Dedifferentiated amniotic fluid mesenchymal stem cell (primary cell): ENCODE results near the gene NXPE3.
A peak's percentile ranks its signal among the peaks of the same experiment; 100 is the strongest.

Source experiments
- DNase-seq: peaks from one replicate; pipeline ENCODE4 v3.0.0-alpha.2; 2016; ENCODE audit errors: extremely low spot score

NXPE3 gene

GRCh38 chr3:101828691-101829436, 49.9 kb downstream of the NXPE3 start:
- DNase-seq = no peak

GRCh38 chr3:101829437-101829830, 50.4 kb downstream of the NXPE3 start:
- DNase-seq = no peak

GRCh38 chr3:101829874-101830273, 50.9 kb downstream of the NXPE3 start:
- DNase-seq = no peak

GRCh38 chr3:101833446-101833974, 54.5 kb downstream of the NXPE3 start:
- no peak for DNase-seq

- DNase-seq = no peak
Observed at GRCh38 chr3:101835676-101836075, 56.7 kb downstream of the NXPE3 start.

- DNase-seq = no peak
Observed at GRCh38 chr3:101836160-101836559, 57.1 kb downstream of the NXPE3 start.

GRCh38 chr3:101836652-101837598, 57.9 kb downstream of the NXPE3 start:
- DNase-seq = peak; percentile 40

- no peak for DNase-seq
Observed at GRCh38 chr3:101838691-101839090, 59.7 kb downstream of the NXPE3 start.

- DNase-seq = no peak
Observed at GRCh38 chr3:101840066-101840465, 61.1 kb downstream of the NXPE3 start.

- no peak for DNase-seq
Observed at GRCh38 chr3:101842245-101842934, 63.4 kb downstream of the NXPE3 start.

GRCh38 chr3:101842935-101843330, 63.9 kb downstream of the NXPE3 start:
- no peak for DNase-seq

GRCh38 chr3:101845425-101845824, 66.4 kb downstream of the NXPE3 start:
- DNase-seq = no peak

GRCh38 chr3:101846709-101847108, 67.7 kb downstream of the NXPE3 start:
- DNase-seq = no peak

GRCh38 chr3:101847328-101847727, 68.3 kb downstream of the NXPE3 start:
- no peak for DNase-seq

- no peak for DNase-seq
Observed at GRCh38 chr3:101848326-101848725, 69.3 kb downstream of the NXPE3 start.

- DNase-seq = peak; percentile 92
Observed at GRCh38 chr3:101848754-101849713, 70.0 kb downstream of the NXPE3 start, which contains the start of gene NFKBIZ. Gene NFKBIZ, plus strand, starts transcription at chr3:101849514. Its CDS starts 115 bp downstream, at chr3:101849629.

- DNase-seq = no peak
Observed at GRCh38 chr3:101849714-101850245, 70.8 kb downstream of the NXPE3 start.

- peak; percentile 87 for DNase-seq
Observed at GRCh38 chr3:101850246-101851051, 71.4 kb downstream of the NXPE3 start.

GRCh38 chr3:101851072-101851770, 72.2 kb downstream of the NXPE3 start:
- no peak for DNase-seq
